Tibial nerve (tissue), 4 donors: Measurements from ENCODE around the gene TLE4. TPM values are rescaled to one million over a fixed set of nuclear protein-coding genes. Genes with fewer than 3 reads are reported as not detected.

ENCODE experiments used
- DNase-seq, 2 donors: peaks; one replicate each; pipeline ENCODE4 v3.0.0-alpha.2; 2019; ENCODE audit warnings: low spot score in 2 of 2
- H3K27ac ChIP-seq, 4 donors: fragments of 200-600 bp; sonication (generic) in 3 of 4; one replicate each; pipeline ENCODE4 v1.5.1; 2017 to 2019; ENCODE audit warnings: mild to moderate bottlenecking in 1 of 4
- H3K27me3 ChIP-seq, 2 donors: fragments of 200-600 bp; sonication (generic) in 1 of 2; one replicate each; pipeline versions ENCODE4 v1.5.1 to v1.6.0; 2017 to 2019
- H3K36me3 ChIP-seq, 3 donors: fragments of 200-600 bp; sonication (generic); one replicate each; pipeline ENCODE4 v1.5.1; 2018 to 2019
- H3K4me1 ChIP-seq, 4 donors: fragments of 200-600 bp; sonication (generic) in 3 of 4; one replicate each; pipeline ENCODE4 v1.5.1; 2017 to 2019
- H3K4me3 ChIP-seq, 4 donors: fragments of 200-600 bp; sonication (generic) in 3 of 4; one replicate each; pipeline ENCODE4 v1.5.1; 2017 to 2019; ENCODE audit warnings: mild to moderate bottlenecking in 1 of 4, moderate library complexity in 1 of 4
- H3K9me3 ChIP-seq, 4 donors: fragments of 200-600 bp; sonication (generic) in 3 of 4; one replicate each; pipeline ENCODE4 v1.5.1; 2017 to 2019
- EP300 ChIP-seq, 2 donors: sonication (generic); formaldehyde crosslinking; IDR thresholded peaks; one replicate each; pipeline ENCODE4 v1.6.1; 2017; ENCODE audit warnings: antibody characterized with exemption in 2 of 2, mild to moderate bottlenecking in 1 of 2
- POLR2A ChIP-seq, 2 donors: fragments of 450-650 bp; IDR thresholded peaks; one replicate each; pipeline ENCODE4 v1.6.1; 2017; ENCODE audit warnings: antibody characterized with exemption in 2 of 2, mild to moderate bottlenecking in 2 of 2, moderate library complexity in 2 of 2
- WGBS, 2 donors: methylation state at CpG; one replicate each; pipeline ENCODE4 v1.1.5; 2018; 5-methylcytosine and 5-hydroxymethylcytosine counted together
- total RNA-seq, 4 donors: library from RNA; depleted of rRNA; stranded (reverse); fragments of >200 nt; gene quantifications; one replicate each; pipeline ENCODE4 v1.1.0, GENCODE V29; 2016
- TF ChIP-seq, protein P1 (sequence below), 5 experiments: fragments of 200-600 bp in 3 of 5; fragments of 450-650 bp in 2 of 5; sonication (generic) in 3 of 5; IDR thresholded peaks; one replicate each; pipeline ENCODE4 v1.5.1; 2016 to 2019; ENCODE audit warnings: antibody characterized with exemption in 5 of 5, mild to moderate bottlenecking in 3 of 5, moderate library complexity in 2 of 5

Gene TLE4
- total RNA-seq, 4 donors from 2014 or later = 28.0 to 34.3 (median 29.8) TPM

- 73 to 75% methylated on average over 2 of the region's 2 CpGs for WGBS, 2 donors
- Histone ChIP-seq H3K27ac (no peak overlapping the region), H3K4me3 (no peak overlapping the region), H3K4me1 (no peaks in the 10 kb centered on the region), H3K9me3 (peaks cover 0 to 8% (median 0%) of the 10 kb centered on the region in 4 donors), H3K27me3 (no peaks in the 10 kb centered on the region), H3K36me3 (no peaks in the 10 kb centered on the region)
- TF ChIP-seq POLR2A (IDR thresholded peaks at IDR 0.05) (no peak), EP300 (IDR thresholded peaks at IDR 0.05) (no peak)
- TF ChIP-seq, protein P1, sequence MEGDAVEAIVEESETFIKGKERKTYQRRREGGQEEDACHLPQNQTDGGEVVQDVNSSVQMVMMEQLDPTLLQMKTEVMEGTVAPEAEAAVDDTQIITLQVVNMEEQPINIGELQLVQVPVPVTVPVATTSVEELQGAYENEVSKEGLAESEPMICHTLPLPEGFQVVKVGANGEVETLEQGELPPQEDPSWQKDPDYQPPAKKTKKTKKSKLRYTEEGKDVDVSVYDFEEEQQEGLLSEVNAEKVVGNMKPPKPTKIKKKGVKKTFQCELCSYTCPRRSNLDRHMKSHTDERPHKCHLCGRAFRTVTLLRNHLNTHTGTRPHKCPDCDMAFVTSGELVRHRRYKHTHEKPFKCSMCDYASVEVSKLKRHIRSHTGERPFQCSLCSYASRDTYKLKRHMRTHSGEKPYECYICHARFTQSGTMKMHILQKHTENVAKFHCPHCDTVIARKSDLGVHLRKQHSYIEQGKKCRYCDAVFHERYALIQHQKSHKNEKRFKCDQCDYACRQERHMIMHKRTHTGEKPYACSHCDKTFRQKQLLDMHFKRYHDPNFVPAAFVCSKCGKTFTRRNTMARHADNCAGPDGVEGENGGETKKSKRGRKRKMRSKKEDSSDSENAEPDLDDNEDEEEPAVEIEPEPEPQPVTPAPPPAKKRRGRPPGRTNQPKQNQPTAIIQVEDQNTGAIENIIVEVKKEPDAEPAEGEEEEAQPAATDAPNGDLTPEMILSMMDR (IDR thresholded peaks at IDR 0.05) = no peak
- no peak for DNase-seq
These were observed 184.6 kb downstream of the TLE4 start for GRCh38 chr9:79756414-79756813.

DNA sequence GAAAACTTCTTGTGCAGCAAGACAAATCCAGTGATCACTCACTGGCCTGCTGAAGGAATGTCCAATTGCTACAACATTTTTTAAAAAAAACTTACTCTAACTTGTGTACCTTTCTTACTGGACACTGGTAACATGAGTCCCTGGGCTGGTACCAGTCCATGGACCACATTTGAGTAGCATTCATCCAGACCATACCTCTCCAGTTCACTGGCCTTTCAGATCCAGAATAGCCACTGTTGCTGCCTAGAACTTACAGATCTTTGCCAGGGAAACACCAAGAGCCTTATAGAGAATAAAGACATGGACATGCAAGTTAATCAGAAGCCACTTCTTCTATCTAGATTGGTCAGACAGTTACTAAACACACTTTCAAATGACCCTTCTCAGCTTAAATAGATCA is 185.3 kb downstream of the TLE4 start:
- H3K4me3 ChIP-seq = no peak overlapping the region
- no peaks in the 10 kb centered on the region for H3K36me3 ChIP-seq
- TF ChIP-seq POLR2A (IDR thresholded peaks at IDR 0.05) (no peak), EP300 (IDR thresholded peaks at IDR 0.05) (no peak)
- TF ChIP-seq, protein P1 (IDR thresholded peaks at IDR 0.05) = no peak
- H3K9me3 ChIP-seq = peaks cover 0 to 1% (median 0%) of the 10 kb centered on the region in 4 donors
- H3K4me1 ChIP-seq = no peaks in the 10 kb centered on the region
- H3K27me3 ChIP-seq = no peaks in the 10 kb centered on the region
- no peak for DNase-seq
- H3K27ac ChIP-seq = no peak overlapping the region

GRCh38 chr9:79757881-79758669 is 186.3 kb downstream of the TLE4 start:
- H3K9me3 ChIP-seq = no peaks in the 10 kb centered on the region
- no peak for DNase-seq
- H3K27ac ChIP-seq = no peak overlapping the region
- no peaks in the 10 kb centered on the region for H3K36me3 ChIP-seq
- no peak overlapping the region for H3K4me3 ChIP-seq
- TF ChIP-seq, protein P1 (IDR thresholded peaks at IDR 0.05) = peak in 3 of 5 experiments; percentile 14 to 19 (median 18)
- no peak for TF ChIP-seq POLR2A (IDR thresholded peaks at IDR 0.05)
- no peaks in the 10 kb centered on the region for H3K4me1 ChIP-seq
- 53 to 64% methylated on average over 2 of the region's 2 CpGs for WGBS, 2 donors
- H3K27me3 ChIP-seq = no peaks in the 10 kb centered on the region

- Histone ChIP-seq H3K9me3 (no peaks in the 10 kb centered on the region), H3K27me3 (no peaks in the 10 kb centered on the region), H3K36me3 (no peaks in the 10 kb centered on the region), H3K4me1 (peaks cover 0 to under 1% (median 0%) of the 10 kb centered on the region in 4 donors), H3K27ac (no peak overlapping the region), H3K4me3 (no peak overlapping the region)
- DNase-seq = no peak
- WGBS, 2 donors = 94 to 96% methylated on average over 1 of the region's 1 CpG
- TF ChIP-seq EP300 (IDR thresholded peaks at IDR 0.05) = no peak
- no peak for TF ChIP-seq POLR2A (IDR thresholded peaks at IDR 0.05)
- TF ChIP-seq, protein P1 (IDR thresholded peaks at IDR 0.05) = no peak
These were observed 187.7 kb downstream of the TLE4 start for GRCh38 chr9:79759460-79759859.

GRCh38 chr9:79762070-79762469 is 190.3 kb downstream of the TLE4 start:
- no peak for DNase-seq
- H3K36me3 ChIP-seq = no peaks in the 10 kb centered on the region
- TF ChIP-seq, protein P1 (IDR thresholded peaks at IDR 0.05) = no peak
- TF ChIP-seq POLR2A (IDR thresholded peaks at IDR 0.05) = no peak
- TF ChIP-seq EP300 (IDR thresholded peaks at IDR 0.05) = no peak
- WGBS, 2 donors = 87 to 94% methylated on average over 6 of the region's 6 CpGs
- H3K4me3 ChIP-seq = no peak overlapping the region
- H3K27ac ChIP-seq = no peak overlapping the region
- H3K4me1 ChIP-seq = peaks cover 0 to 3% (median 0%) of the 10 kb centered on the region in 4 donors
- H3K9me3 ChIP-seq = no peaks in the 10 kb centered on the region
- no peaks in the 10 kb centered on the region for H3K27me3 ChIP-seq
